Tibial artery (tissue), 4 donors: ENCODE results near the gene PRMT7.

Experiments used
- DNase-seq, 2 donors: peaks; one replicate each; pipeline ENCODE4 v3.0.0-alpha.2; 2019
- H3K27ac ChIP-seq, 2 donors: fragments of 200-600 bp; sonication (generic) in 1 of 2; 1 replicate in 1 of 2; 2 replicates in 1 of 2; pipeline ENCODE4 v1.5.1; 2018 to 2019; ENCODE audit warnings: mild to moderate bottlenecking in 1 of 2
- H3K27me3 ChIP-seq, 2 donors: fragments of 200-600 bp; sonication (generic) in 1 of 2; one replicate each; pipeline versions ENCODE4 v1.5.1 to v1.6.0; 2016 to 2019
- H3K36me3 ChIP-seq, 3 donors: fragments of 200-600 bp; sonication (generic) in 2 of 3; one replicate each; pipeline ENCODE4 v1.5.1; 2016 to 2019; ENCODE audit warnings: mild to moderate bottlenecking in 2 of 3
- H3K4me1 ChIP-seq, 4 donors: fragments of 200-600 bp; sonication (generic) in 2 of 4; 1 replicate in 3 of 4; 2 replicates in 1 of 4; pipeline ENCODE4 v1.5.1; 2016 to 2019
- H3K4me3 ChIP-seq, 2 donors: fragments of 200-600 bp; sonication (generic) in 1 of 2; 1 replicate in 1 of 2; 2 replicates in 1 of 2; pipeline ENCODE4 v1.5.1; 2018 to 2019; ENCODE audit warnings: mild to moderate bottlenecking in 2 of 2
- H3K9me3 ChIP-seq, 3 donors: fragments of 200-600 bp; sonication (generic) in 1 of 3; one replicate each; pipeline ENCODE4 v1.5.1; 2016 to 2019
- intact Hi-C: fragments of 100-400 bp; cut with DNase I; formaldehyde crosslinking; loops from one replicate; pipeline ENCODE4 v1.15.0; 2023; ENCODE audit warnings: low total_unique reads
- TF ChIP-seq, protein P1 (sequence below), 2 experiments: fragments of 200-600 bp in 1 of 2; fragments of 450-650 bp in 1 of 2; IDR thresholded peaks; one replicate each; pipeline ENCODE4 v1.5.1; 2017 to 2019; ENCODE audit warnings: antibody characterized with exemption in 2 of 2, mild to moderate bottlenecking in 1 of 2, moderate library complexity in 1 of 2

Gene PRMT7

DNA sequence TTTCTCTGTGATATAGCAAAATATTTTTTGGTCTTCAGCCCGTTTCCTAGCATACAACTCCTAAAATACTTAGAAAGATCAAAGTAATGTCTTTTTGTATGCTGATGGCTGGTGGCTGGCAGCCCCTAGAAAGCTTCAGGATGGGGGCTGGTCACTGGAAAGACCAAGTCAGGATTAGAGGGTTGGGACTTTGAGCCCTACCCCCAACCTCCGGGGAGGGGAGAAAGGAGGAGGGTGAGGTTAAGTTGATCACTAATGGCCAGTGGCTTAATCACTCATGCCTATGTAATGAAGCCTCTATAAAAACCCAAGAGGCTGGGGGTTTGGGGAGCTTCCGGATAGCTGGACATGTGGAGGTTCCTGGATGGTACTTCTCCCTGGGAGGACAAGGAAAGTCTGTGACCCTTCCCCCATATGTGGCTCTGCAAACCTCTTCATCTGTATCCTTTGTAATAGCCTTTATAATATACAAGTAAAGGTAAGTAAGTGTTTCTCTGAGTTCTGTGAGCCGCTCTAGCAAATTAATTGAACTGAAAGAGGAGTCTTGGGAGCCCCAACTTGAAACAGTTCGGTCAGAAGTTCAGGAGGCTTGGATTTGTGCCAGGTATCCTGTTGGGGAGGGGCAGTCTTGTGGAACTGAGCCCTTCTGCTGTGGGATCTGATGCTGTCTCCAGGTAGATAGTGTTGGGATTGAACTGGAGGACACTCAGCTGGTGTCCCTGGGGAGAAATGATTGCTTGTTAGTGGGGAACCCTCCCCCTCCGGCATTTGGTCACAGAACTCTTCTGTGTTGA is 43.0 kb upstream of the PRMT7 start:
- DNase-seq, result no peak
- intact Hi-C loops, result no loop called here
- no peaks in the 10 kb centered on the region for H3K27me3 ChIP-seq
- no peak overlapping the region for H3K27ac ChIP-seq
- TF ChIP-seq, protein P1, sequence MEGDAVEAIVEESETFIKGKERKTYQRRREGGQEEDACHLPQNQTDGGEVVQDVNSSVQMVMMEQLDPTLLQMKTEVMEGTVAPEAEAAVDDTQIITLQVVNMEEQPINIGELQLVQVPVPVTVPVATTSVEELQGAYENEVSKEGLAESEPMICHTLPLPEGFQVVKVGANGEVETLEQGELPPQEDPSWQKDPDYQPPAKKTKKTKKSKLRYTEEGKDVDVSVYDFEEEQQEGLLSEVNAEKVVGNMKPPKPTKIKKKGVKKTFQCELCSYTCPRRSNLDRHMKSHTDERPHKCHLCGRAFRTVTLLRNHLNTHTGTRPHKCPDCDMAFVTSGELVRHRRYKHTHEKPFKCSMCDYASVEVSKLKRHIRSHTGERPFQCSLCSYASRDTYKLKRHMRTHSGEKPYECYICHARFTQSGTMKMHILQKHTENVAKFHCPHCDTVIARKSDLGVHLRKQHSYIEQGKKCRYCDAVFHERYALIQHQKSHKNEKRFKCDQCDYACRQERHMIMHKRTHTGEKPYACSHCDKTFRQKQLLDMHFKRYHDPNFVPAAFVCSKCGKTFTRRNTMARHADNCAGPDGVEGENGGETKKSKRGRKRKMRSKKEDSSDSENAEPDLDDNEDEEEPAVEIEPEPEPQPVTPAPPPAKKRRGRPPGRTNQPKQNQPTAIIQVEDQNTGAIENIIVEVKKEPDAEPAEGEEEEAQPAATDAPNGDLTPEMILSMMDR (IDR thresholded peaks at IDR 0.05), result no peak
- H3K9me3 ChIP-seq, result no peaks in the 10 kb centered on the region
- no peak overlapping the region for H3K4me3 ChIP-seq
- peaks cover 0 to 2% (median 0%) of the 10 kb centered on the region in 3 donors for H3K36me3 ChIP-seq
- H3K4me1 ChIP-seq, result peaks cover 0 to 28% (median 17%) of the 10 kb centered on the region in 4 donors

DNA sequence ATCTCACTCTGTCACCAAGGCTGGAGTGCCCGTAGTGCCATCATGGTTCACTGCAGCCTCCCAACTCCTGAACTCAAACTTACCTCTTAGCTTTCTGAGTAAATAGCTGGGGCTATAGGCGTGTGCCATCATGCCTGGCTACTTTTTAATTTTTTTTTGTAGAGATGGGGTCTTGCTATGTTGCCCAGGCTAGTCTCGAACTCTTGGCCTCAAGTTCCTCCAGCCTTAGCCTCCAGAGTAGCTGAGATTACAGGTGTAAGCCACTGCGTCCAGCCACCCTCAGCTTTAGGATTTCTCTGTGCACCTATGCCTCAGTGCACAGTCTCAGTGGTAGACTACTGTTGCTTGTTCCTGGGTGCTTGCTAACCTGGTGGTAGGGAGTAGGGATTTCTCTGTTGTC is 41.0 kb upstream of the PRMT7 start:
- intact Hi-C loops, result no loop called here
- H3K27ac ChIP-seq, result no peak overlapping the region

DNA sequence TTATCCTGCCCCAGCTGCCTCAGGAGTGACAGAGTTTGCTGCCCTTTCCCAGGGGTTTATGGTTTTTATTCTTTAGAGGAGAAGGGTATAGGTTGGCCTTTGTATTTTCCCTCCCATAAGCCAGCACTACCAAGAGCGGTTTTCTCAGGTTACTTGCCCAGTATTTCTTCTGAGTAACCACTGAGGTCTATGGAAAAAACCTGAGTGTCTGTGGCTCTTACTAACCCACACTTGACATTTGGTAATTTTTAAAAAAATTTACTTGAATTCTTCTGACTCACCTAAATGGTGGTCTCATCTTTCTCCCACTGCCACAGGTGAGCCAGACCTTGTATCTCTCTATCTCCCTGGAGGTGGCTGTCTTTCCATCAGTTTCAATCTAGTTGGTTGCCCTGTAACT is 40.5 kb upstream of the PRMT7 start:
- Histone ChIP-seq H3K36me3 (peaks cover 10 to 24% (median 19%) of the 10 kb centered on the region in 3 donors), H3K27me3 (no peaks in the 10 kb centered on the region), H3K4me1 (peaks cover 0 to 20% (median 14%) of the 10 kb centered on the region in 4 donors), H3K4me3 (no peak overlapping the region), H3K9me3 (no peaks in the 10 kb centered on the region), H3K27ac (no peak overlapping the region)
- TF ChIP-seq, protein P1 (IDR thresholded peaks at IDR 0.05), result no peak
- no peak for DNase-seq
- intact Hi-C loops, result no loop called here

More for the DNA sequence above, 41.0 kb upstream of the PRMT7 start:
- Histone ChIP-seq H3K36me3 (peaks cover 9 to 20% (median 16%) of the 10 kb centered on the region in 3 donors), H3K4me3 (no peak overlapping the region), H3K4me1 (peaks cover 0 to 19% (median 12%) of the 10 kb centered on the region in 4 donors), H3K27me3 (no peaks in the 10 kb centered on the region), H3K9me3 (no peaks in the 10 kb centered on the region)
- TF ChIP-seq, protein P1 (IDR thresholded peaks at IDR 0.05), result no peak
- no peak for DNase-seq

DNA sequence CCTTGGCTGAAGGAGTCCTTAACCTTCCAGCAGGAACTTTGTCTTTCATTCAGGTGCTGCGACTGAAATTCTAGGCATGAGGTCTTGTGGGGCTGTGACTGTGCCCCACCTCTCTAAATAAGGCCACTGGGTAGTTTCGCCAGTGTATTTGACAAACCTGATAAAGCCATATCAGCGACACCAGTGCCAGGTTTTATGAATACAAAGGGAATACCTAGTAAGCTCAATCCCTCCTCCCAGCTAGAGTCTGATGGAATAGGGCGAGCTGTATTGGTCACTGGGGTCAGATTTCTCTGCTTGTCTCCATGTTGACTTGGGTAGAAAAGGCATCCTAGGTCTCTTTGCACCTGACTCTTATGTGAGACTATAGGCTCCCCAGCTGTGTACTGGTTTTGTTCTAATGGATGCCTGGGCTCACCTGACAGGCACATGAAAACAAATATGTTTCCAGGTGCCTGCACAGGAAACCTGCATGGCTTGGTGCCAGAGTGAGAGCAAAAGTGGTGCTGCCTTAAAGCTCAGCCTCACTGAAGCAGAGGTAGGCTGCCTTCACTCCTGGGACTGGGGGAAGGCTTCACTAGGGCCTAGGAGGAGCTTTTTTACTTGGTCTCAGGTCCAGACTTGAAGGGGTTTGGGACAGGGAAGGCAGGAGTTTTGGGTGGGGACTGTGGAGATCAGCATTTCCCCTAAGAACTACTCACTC is 38.2 kb upstream of the PRMT7 start:
- DNase-seq, result no peak
- intact Hi-C loops, result no loop called here
- peaks cover 10 to 24% (median 19%) of the 10 kb centered on the region in 3 donors for H3K36me3 ChIP-seq
- no peaks in the 10 kb centered on the region for H3K9me3 ChIP-seq
- H3K27ac ChIP-seq, result no peak overlapping the region
- H3K4me1 ChIP-seq, result peaks cover 0 to 29% (median 20%) of the 10 kb centered on the region in 4 donors
- TF ChIP-seq, protein P1 (IDR thresholded peaks at IDR 0.05), result no peak
- no peaks in the 10 kb centered on the region for H3K27me3 ChIP-seq
- no peak overlapping the region for H3K4me3 ChIP-seq

DNA sequence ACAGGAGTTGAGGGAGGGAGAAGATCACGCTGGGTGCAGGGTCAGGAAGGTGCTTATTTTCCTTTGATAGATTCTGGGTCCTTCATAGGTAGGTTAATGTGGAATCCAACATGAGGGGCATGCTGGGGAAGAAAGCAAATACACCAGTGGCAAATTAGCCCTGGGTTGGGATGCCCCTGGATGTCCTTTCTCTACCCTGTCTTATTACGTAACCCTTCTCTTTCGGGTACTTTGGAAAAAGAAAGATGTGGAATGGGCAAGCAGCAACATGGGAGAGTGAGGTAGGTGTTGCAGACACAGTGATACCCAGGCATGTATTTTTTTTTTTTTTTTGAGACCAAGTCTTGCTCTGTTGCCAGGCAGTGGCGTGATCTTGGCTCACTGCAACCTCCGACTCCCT is 37.4 kb upstream of the PRMT7 start:
- TF ChIP-seq, protein P1 (IDR thresholded peaks at IDR 0.05), result no peak
- intact Hi-C loops, result no loop called here

More for the DNA sequence above, 37.4 kb upstream of the PRMT7 start:
- Histone ChIP-seq H3K9me3 (no peaks in the 10 kb centered on the region), H3K36me3 (peaks cover 10 to 24% (median 19%) of the 10 kb centered on the region in 3 donors), H3K4me3 (no peak overlapping the region), H3K27me3 (no peaks in the 10 kb centered on the region), H3K27ac (no peak overlapping the region), H3K4me1 (peaks cover 0 to 29% (median 18%) of the 10 kb centered on the region in 4 donors)
- DNase-seq, result no peak
